Measurements from ENCODE around the gene RNF144B.

- TF ChIP-seq POLR2A (IDR thresholded peaks at IDR 0.05) = no peak
- no peak for TF ChIP-seq CTCF (IDR thresholded peaks at IDR 0.05)
Observed at GRCh38 chr6:18414116-18414515, 27.0 kb downstream of the RNF144B start.
